ENCODE measurements around the gene SH2D5.

DNA sequence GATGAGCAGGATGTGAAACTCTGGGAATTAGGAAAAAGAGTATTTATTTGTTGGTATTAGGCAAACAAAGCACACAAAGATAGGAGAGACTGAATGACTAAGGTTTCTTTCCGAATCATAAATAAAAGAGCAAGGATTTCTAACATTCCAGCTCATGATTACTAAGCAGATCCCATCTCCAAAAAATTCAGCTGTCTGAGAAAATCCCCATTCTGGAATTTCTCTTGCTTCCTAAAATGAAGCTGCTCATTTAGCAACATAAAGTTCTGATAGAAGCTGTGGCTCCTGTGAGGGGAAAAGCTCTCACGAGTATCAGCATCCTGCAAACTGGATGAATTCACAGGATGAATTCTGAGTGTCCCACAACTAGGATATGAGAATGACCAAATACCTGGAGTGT, 6.7 kb upstream of the SH2D5 start:
- TF ChIP-seq, protein P1, sequence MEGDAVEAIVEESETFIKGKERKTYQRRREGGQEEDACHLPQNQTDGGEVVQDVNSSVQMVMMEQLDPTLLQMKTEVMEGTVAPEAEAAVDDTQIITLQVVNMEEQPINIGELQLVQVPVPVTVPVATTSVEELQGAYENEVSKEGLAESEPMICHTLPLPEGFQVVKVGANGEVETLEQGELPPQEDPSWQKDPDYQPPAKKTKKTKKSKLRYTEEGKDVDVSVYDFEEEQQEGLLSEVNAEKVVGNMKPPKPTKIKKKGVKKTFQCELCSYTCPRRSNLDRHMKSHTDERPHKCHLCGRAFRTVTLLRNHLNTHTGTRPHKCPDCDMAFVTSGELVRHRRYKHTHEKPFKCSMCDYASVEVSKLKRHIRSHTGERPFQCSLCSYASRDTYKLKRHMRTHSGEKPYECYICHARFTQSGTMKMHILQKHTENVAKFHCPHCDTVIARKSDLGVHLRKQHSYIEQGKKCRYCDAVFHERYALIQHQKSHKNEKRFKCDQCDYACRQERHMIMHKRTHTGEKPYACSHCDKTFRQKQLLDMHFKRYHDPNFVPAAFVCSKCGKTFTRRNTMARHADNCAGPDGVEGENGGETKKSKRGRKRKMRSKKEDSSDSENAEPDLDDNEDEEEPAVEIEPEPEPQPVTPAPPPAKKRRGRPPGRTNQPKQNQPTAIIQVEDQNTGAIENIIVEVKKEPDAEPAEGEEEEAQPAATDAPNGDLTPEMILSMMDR (conservative IDR thresholded peaks at IDR 0.05 in 1 of 2, IDR thresholded peaks at IDR 0.05 in 1 of 2; ENCODE audit: extremely low read depth in 1 of 2, insufficient read depth in 1 of 2, low read depth in 1 of 2, low read length in 2 of 2) = no peak
- TF ChIP-seq EZH2 (IDR thresholded peaks at IDR 0.05; ENCODE audit: borderline replicate concordance, low read length) = no peak

Measured in mammary epithelial cell (primary cell).